Psoas muscle (tissue), 8 donors: ENCODE results near the gene ERICH2. TPM values are rescaled to one million over a fixed set of nuclear protein-coding genes. Genes with fewer than 3 reads are reported as not detected.

Experiments used
- ATAC-seq, 4 donors: fragments of 200-7000 bp; cut with Tn5 transposase; one replicate each; pipeline ENCODE4 v1.9.1; 2020; ENCODE audit warnings: moderate library complexity in 3 of 4, mild to moderate bottlenecking in 2 of 4
- DNase-seq, 2 donors: peaks; one replicate each; pipeline ENCODE4 v3.0.0-alpha.2; 2020
- H3K27ac ChIP-seq: fragments of 200-600 bp; one replicate; pipeline ENCODE4 v1.8.0; 2022
- H3K27me3 ChIP-seq, 3 donors: fragments of 200-600 bp in 1 of 3; one replicate each; pipeline versions ENCODE4 v1.6.1 to v1.8.0; 2013 to 2022; ENCODE audit warnings: low read length in 2 of 3, mild to moderate bottlenecking in 2 of 3, moderate library complexity in 1 of 3; ENCODE audit not compliant: insufficient read depth in 3 of 3
- H3K36me3 ChIP-seq, 2 donors: fragments of 200-600 bp in 1 of 2; one replicate each; pipeline versions ENCODE4 v1.6.1 to v1.8.0; 2013 to 2022; ENCODE audit warnings: low read depth in 1 of 2, mild to moderate bottlenecking in 1 of 2, moderate library complexity in 1 of 2; ENCODE audit not compliant: insufficient read depth in 1 of 2
- H3K4me1 ChIP-seq: fragments of 200-600 bp; one replicate; pipeline ENCODE4 v1.8.0; 2022
- H3K4me3 ChIP-seq: fragments of 200-600 bp; one replicate; pipeline ENCODE4 v1.8.0; 2022; ENCODE audit warnings: mild to moderate bottlenecking
- H3K9me3 ChIP-seq: fragments of 200-600 bp; one replicate; pipeline ENCODE4 v1.8.0; 2022
- WGBS, 3 donors: extraction: QIAGEN DNeasy Blood & Tissue Kit; methylation state at CpG; one replicate each; pipeline versions ENCODE4 v1.1.6 to v1.1.7; 2013; 5-methylcytosine and 5-hydroxymethylcytosine counted together
- intact Hi-C, 2 donors: fragments of 100-400 bp; cut with DNase I; formaldehyde crosslinking; loops; one replicate each; pipeline versions ENCODE4 v1.11.0 to v1.14.2; 2022
- polyA plus RNA-seq, 3 donors: library from polyadenylated mRNA; stranded (reverse); fragments of 200-250 nt; gene quantifications; one replicate each; pipeline ENCODE4 v1.2.3, GENCODE V29; 2013
- total RNA-seq, 4 donors: library from RNA; stranded (reverse); fragmentation: NEBNext Ultra II Directional in 2 of 4; extraction: Animal tissue kit (Norgen Biotek cat#: 25700) in 2 of 4; gene quantifications; one replicate each; pipeline versions ENCODE4 v1.2.1 to v1.2.4, GENCODE V29; 2021 to 2023
- TF ChIP-seq, protein P1 (sequence below): fragments of 200-600 bp; IDR thresholded peaks from one replicate; pipeline ENCODE4 v1.8.0; 2022; ENCODE audit warnings: antibody characterized with exemption
- donor health status: healthy with polysubstance abuse.
- donor health status: DM: no; HTN: no; CAD: no; lungs with moderate emphysema.
- donor health status: Bipolar disorder and iron deficiency.
- donor health status: healthy.
- donor health status: DM: yes; HTN: yes; CAD: no.
- donor health status: DM: no; HTN: no; CAD: no.
- donor health status: DM: no; HTN: no; CAD: no.
- donor health status: DM: yes; HTN: yes; CAD: no.

The ERICH2 gene
- total and polyA plus RNA-seq, 7 donors = 0.17 to 0.64 (median 0.40) TPM; not detected in 2

DNA sequence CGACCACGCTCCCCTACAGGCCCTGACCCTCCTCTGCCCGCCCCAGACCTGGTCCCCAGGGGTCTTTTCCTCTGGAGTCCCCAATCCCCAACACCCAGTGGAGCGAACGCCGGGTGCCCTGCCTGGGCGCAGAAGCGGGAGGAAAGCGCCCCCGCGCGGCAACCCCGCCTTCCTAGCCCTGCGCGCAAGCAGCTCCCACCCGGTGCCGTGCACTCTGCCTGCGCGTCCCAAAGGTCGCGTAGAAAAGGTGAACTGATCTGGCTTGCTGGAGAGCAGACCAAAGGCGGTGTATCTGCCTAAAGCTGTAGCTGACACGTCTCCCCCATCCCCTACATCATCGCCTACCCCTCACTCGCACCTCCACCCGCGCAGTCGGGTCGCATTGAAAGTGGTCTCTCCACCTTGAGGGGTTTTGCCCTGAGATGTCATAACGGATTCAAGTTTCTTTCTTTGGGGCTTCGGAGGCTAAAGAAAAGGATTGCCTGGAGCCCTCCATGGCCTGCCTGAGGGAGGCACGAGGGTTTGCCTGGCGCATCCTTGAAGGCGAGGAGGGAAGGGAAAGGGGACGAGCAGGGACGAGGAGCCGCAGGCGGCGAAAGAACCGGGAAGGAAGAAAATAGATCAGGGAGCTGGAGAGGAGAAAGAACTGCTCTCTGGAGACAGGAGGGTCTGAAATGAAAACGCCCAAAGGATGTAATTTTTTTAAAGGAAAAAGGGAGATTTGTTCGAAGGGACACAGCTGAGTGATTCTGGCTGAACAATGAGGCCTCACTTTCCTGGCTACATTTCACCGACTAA is 52.3 kb downstream of the ERICH2 start:
- WGBS, 3 donors = 3 to 9% (median 9%) methylated on average over 37 to 43 of the region's 43 CpGs
- peak in 3 of 4 donors; percentile 46 to 63 (median 57) for ATAC-seq
- Histone ChIP-seq H3K9me3 (no peaks in the 10 kb centered on the region), H3K27ac (no peak overlapping the region), H3K4me3 (peak overlapping the region; percentile 60), H3K27me3 (peaks cover 0 to 82% (median 31%) of the 10 kb centered on the region in 3 donors), H3K36me3 (no peaks in the 10 kb centered on the region), H3K4me1 (peaks cover 42% of the 10 kb centered on the region)
- no peak for DNase-seq
- TF ChIP-seq, protein P1, sequence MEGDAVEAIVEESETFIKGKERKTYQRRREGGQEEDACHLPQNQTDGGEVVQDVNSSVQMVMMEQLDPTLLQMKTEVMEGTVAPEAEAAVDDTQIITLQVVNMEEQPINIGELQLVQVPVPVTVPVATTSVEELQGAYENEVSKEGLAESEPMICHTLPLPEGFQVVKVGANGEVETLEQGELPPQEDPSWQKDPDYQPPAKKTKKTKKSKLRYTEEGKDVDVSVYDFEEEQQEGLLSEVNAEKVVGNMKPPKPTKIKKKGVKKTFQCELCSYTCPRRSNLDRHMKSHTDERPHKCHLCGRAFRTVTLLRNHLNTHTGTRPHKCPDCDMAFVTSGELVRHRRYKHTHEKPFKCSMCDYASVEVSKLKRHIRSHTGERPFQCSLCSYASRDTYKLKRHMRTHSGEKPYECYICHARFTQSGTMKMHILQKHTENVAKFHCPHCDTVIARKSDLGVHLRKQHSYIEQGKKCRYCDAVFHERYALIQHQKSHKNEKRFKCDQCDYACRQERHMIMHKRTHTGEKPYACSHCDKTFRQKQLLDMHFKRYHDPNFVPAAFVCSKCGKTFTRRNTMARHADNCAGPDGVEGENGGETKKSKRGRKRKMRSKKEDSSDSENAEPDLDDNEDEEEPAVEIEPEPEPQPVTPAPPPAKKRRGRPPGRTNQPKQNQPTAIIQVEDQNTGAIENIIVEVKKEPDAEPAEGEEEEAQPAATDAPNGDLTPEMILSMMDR = peak; percentile 27
- intact Hi-C loops = no loop called here

DNA sequence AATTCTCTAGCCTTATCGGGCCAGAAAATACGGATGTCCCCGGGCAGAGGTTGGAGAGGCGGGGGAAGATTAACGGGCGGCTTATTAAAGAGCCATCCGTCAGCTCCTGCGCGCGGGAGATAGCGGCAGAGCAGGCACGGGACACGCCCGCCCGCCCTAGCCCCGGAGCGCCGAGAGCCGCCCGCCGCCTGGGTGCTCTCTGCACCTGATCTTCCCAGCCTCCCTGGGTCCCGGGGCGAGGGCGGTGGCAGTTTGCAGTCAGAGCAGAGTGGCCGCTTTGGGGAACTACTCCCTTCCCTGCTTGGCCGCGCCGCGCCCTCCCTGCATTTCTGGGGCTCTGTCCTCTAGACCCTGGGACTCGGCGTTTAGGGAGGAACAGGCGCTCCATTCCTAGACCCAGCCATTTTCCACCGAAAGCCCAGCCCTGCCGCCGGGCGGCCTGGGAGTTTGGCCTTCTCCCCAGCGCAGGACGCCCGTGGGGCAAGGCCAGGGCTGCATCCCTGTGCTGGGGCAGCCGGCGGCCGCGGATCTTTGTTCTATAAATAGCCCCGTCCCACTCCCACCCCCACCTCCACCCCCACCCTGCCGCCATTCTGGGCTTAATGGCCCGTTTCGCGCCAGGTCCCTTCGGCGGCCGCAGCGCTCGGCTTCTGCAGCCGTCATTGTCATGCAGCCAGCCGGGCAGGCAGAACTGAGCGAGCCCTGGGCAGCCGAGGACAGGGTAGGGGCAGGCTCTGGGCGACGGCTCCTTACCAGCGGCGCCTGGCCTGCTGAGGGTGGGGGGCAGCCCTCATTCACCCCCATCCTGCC is 53.1 kb downstream of the ERICH2 start:
- WGBS, 3 donors = 0 to 2% (median 1%) methylated on average over 57 to 61 of the region's 61 CpGs
- H3K4me3 ChIP-seq = peak overlapping the region; percentile 60
- H3K36me3 ChIP-seq = no peaks in the 10 kb centered on the region
- peaks cover 0 to 74% (median 25%) of the 10 kb centered on the region in 3 donors for H3K27me3 ChIP-seq
- H3K9me3 ChIP-seq = no peaks in the 10 kb centered on the region
- TF ChIP-seq, protein P1 = no peak
- DNase-seq (no peak), ATAC-seq (peak; percentile 49 to 72 (median 56))
- H3K27ac ChIP-seq = no peak overlapping the region
- peaks cover 37% of the 10 kb centered on the region for H3K4me1 ChIP-seq
- intact Hi-C loops = no loop called here

DNA sequence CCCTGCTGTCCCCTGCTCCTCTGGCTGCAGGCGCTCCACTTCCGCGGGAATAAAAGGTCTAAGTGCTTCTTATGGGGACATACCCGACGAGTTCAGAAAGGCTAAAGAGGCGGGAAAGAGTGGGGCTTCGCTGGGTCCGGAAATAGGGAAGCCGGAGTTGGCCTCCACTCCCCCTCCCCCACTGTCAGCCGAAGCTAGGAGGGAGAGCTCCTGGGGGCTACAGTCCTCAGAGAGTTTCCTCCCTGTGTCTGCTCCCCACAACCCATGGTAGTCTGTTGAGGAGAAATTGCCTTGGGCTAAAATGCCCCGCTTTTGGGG is 53.7 kb downstream of the ERICH2 start:
- peaks cover 0 to 68% (median 26%) of the 10 kb centered on the region in 3 donors for H3K27me3 ChIP-seq
- no peaks in the 10 kb centered on the region for H3K9me3 ChIP-seq
- ATAC-seq = no peak
- peaks cover 37% of the 10 kb centered on the region for H3K4me1 ChIP-seq
- intact Hi-C loops = no loop called here
- TF ChIP-seq, protein P1 = no peak
- no peak overlapping the region for H3K27ac ChIP-seq
- peak overlapping the region; percentile 60 for H3K4me3 ChIP-seq
- WGBS, 3 donors = 12 to 21% (median 19%) methylated on average over 11 of the region's 11 CpGs
- no peak for DNase-seq
- H3K36me3 ChIP-seq = no peaks in the 10 kb centered on the region

DNA sequence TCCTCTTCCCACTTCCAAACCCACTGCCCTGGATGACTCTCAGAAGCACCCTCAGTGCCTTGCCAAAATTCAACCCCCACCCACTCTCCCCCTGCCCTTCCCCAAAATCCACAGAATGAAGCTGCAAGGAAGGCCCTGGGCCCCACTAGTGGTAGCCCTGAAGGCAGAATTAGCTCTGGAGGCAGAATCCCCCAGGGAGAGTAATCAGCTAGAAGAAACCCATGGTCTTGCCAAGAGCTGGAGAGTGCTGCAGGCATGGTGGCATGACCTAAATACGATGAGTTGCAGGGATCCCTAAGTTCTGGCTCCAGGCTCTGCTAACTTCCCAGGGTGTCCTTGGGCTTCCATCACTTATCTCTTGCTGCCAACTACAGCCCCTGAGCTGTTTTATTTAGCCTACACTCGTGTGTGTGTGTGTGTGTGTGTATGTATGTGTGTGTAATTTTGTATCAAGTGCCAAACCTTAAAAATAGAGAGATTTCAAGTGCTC is 54.4 kb downstream of the ERICH2 start:
- intact Hi-C loops = no loop called here
- ATAC-seq = no peak
- 37 to 42% (median 39%) methylated on average over 2 of the region's 2 CpGs for WGBS, 3 donors
- Histone ChIP-seq H3K4me1 (peaks cover 37% of the 10 kb centered on the region), H3K27ac (no peak overlapping the region), H3K4me3 (no peak overlapping the region), H3K36me3 (no peaks in the 10 kb centered on the region), H3K9me3 (no peaks in the 10 kb centered on the region), H3K27me3 (peaks cover 0 to 64% (median 27%) of the 10 kb centered on the region in 3 donors)
- no peak for DNase-seq
- TF ChIP-seq, protein P1 = no peak
